Tibial nerve (tissue), 3 donors: ENCODE measurements around the gene CACNA1S.

ENCODE experiments used
- POLR2A ChIP-seq, 2 donors: fragments of 450-650 bp; IDR thresholded peaks; one replicate each; pipeline ENCODE4 v1.6.1; 2017; ENCODE audit warnings: antibody characterized with exemption in 2 of 2, mild to moderate bottlenecking in 2 of 2, moderate library complexity in 2 of 2
- TF ChIP-seq, protein P1 (sequence below), 5 experiments: fragments of 200-600 bp in 3 of 5; fragments of 450-650 bp in 2 of 5; sonication (generic) in 3 of 5; IDR thresholded peaks; one replicate each; pipeline ENCODE4 v1.5.1; 2016 to 2019; ENCODE audit warnings: antibody characterized with exemption in 5 of 5, mild to moderate bottlenecking in 3 of 5, moderate library complexity in 2 of 5

DNA sequence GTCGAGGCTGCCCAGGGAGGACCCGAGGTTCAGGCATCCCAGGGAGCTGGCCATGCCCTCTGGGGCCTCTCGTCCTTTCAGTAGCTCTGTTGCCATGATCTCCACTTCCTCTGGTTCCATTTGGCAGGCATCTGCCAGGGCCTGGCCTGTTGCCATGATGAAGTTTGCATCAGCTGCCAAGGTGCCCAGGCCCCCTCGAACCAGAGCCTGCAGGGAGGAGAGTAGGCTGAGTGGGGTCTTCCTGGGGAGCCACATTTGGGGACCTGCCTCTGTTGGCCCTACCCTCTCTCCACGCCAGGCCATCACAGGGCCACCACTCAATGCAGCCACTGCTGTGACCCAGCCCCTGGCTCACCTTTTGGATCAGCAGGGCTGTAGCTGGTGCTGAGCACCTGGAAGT lies 72.3 kb downstream of the CACNA1S start:
- TF ChIP-seq, protein P1, sequence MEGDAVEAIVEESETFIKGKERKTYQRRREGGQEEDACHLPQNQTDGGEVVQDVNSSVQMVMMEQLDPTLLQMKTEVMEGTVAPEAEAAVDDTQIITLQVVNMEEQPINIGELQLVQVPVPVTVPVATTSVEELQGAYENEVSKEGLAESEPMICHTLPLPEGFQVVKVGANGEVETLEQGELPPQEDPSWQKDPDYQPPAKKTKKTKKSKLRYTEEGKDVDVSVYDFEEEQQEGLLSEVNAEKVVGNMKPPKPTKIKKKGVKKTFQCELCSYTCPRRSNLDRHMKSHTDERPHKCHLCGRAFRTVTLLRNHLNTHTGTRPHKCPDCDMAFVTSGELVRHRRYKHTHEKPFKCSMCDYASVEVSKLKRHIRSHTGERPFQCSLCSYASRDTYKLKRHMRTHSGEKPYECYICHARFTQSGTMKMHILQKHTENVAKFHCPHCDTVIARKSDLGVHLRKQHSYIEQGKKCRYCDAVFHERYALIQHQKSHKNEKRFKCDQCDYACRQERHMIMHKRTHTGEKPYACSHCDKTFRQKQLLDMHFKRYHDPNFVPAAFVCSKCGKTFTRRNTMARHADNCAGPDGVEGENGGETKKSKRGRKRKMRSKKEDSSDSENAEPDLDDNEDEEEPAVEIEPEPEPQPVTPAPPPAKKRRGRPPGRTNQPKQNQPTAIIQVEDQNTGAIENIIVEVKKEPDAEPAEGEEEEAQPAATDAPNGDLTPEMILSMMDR (IDR thresholded peaks at IDR 0.05), result no peak
- TF ChIP-seq POLR2A (IDR thresholded peaks at IDR 0.05), result no peak
